ENCODE measurements around the gene PCDHGB1. TPM values are rescaled to one million over a fixed set of nuclear protein-coding genes. Genes with fewer than 3 reads are reported as not detected.
"Not testable (repeated sequence)": the region's sequence is repeated elsewhere in the genome, so short reads cannot be mapped to it uniquely, and the experiment has no call there.

PCDHGB1 gene
- total RNA-seq, 1 experiment from 2014 or later, result 8.1 TPM

DNA sequence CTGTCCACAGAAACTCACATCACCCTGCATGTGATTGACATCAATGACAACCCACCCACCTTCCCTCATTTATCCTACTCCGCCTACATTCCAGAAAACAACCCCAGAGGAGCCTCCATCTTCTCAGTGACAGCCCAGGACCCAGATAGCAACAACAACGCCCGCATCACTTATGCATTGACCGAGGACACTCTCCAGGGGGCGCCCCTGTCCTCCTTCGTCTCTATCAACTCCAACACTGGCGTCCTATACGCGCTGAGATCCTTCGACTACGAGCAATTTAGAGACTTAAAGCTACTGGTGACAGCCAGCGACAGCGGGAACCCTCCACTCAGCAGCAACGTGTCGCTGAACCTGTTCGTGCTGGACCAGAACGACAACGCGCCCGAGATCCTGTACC, 4.6 kb upstream of the PCDHGB1 start:
- DNase-seq (ENCODE audit: low read depth), result no peak

DNA sequence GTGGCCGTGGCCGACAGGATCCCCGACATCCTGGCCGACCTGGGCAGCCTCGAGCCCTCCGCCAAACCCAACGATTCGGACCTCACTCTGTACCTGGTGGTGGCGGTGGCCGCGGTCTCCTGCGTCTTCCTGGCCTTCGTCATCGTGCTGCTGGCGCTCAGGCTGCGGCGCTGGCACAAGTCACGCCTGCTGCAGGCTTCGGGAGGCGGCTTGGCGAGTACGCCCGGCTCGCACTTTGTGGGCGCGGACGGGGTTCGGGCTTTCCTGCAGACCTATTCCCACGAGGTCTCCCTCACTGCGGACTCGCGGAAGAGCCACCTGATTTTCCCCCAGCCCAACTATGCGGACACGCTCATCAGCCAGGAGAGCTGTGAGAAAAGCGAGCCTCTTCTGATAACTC, 3.9 kb upstream of the PCDHGB1 start:
- not testable (repeated sequence) for DNase-seq (ENCODE audit: low read depth)

DNA sequence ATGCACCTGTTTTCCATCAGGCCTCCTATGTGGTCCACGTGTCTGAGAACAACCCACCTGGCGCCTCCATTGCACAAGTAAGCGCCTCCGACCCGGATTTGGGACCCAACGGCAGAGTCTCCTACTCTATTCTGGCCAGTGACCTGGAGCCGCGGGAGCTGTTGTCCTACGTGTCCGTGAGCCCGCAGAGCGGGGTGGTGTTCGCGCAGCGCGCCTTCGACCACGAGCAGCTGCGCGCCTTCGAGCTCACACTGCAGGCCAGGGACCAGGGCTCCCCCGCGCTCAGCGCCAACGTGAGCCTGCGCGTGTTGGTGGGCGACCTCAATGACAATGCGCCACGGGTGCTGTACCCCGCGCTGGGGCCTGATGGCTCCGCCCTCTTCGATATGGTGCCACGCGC, 1.7 kb downstream of the PCDHGB1 start:
- no peak for DNase-seq (ENCODE audit: low read depth)

DNA sequence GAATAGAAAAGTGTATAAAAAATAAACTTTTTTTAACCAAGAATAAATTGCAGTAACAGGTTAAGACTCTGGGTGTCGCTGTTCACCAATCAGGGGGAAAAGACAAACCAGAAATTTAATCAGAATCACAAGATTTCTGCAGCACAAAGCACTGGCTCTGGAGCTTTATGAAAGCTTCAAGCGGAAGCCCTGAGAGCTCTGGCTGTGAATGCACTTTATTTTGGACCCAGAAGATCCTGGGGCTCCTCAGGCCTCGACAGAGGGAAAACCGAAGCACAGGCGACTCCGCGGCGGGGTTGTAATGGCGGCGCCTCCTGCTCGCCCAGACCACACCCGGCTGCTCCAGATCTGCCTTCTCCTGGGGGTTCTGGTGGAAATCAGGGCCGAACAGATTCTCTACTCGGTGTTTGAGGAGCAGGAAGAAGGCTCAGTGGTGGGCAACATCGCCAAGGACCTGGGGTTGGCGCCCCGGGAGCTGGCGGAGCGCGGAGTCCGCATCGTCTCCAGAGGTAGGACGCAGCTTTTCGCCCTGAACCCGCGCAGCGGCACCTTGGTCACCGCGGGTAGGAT, 5.1 kb downstream of the PCDHGB1 start, which contains the start of gene PCDHGA4:
Gene PCDHGA4 (plus strand): TSS at position 122 of the 570 bp plus-strand sequence. CDS start 87 bp downstream, at position 209.
- peak; percentile 12 for DNase-seq (ENCODE audit: low read depth)

DNA sequence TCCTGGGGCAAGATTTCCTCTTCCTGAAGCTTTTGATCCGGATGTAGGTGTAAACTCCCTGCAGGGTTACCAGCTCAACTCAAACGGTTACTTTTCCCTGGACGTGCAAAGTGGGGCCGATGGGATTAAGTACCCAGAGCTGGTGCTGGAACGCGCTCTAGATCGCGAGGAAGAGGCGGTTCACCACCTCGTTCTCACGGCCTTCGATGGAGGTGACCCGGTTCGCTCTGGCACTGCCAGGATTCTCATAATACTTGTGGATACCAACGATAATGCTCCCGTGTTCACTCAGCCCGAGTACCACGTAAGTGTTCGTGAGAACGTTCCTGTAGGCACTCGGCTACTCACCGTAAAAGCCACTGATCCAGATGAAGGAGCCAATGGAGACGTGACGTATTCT, 5.7 kb downstream of the PCDHGB1 start:
- DNase-seq (ENCODE audit: low read depth), result no peak

GRCh38 chr5:141356133-141356532, 6.2 kb downstream of the PCDHGB1 start:
- no peak for DNase-seq (ENCODE audit: low read depth)

DNA sequence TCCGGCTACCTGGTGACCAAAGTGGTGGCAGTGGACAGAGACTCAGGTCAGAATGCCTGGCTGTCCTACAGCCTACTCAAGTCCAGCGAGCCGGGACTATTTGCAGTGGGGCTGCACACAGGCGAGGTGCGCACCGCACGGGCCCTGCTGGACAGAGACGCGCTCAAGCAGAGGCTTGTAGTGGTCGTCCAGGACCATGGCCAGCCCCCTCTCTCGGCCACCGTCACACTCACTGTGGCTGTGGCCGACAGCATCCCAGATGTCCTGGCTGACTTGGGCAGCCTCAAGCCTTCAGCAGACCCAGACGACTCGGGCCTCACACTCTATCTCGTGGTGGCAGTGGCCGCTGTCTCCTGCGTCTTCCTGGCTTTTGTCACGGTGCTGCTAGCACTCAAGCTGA, 7.1 kb downstream of the PCDHGB1 start:
- DNase-seq (ENCODE audit: low read depth), result no peak

GRCh38 chr5:141359790-141360426, 10.0 kb downstream of the PCDHGB1 start, which contains the start of gene PCDHGB2:
PCDHGB2 (plus strand) TSS chr5:141359994; CDS start chr5:141360136, 142 bp downstream.
- peak; percentile 73 for DNase-seq (ENCODE audit: low read depth)

DNA sequence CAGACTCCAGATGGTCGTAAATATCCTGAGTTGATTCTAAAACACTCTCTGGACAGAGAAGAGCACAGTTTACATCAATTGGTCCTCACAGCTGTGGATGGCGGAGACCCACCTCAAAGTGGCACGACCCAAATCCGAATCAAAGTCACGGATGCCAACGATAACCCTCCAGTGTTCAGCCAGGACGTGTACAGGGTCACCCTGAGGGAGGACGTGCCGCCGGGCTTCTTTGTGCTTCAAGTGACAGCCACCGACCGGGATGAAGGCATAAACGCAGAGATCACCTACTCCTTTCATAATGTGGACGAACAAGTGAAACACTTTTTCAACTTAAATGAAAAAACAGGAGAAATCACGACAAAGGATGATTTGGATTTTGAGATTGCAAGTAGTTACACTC, 10.8 kb downstream of the PCDHGB1 start:
- no peak for DNase-seq (ENCODE audit: low read depth)

DNA sequence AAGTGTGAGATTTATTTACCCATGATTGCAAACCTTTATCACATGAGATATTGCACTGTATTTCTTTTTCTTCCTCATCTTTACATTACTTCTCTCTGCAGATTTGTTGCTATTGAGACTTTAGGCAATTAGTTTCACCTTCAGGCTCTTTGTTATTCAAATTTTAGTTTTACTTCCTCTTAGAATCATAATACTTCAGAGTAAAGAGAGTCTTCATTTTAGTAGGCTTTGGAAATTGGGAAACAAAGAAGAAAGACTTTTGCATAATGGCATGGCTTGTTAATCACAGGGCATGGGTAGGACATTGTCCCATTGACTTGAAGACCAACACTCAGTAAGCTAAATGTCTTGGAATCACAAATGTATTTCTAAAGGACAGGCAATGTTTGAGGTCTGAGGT, 12.8 kb downstream of the PCDHGB1 start:
- no peak for DNase-seq (ENCODE audit: low read depth)

DNA sequence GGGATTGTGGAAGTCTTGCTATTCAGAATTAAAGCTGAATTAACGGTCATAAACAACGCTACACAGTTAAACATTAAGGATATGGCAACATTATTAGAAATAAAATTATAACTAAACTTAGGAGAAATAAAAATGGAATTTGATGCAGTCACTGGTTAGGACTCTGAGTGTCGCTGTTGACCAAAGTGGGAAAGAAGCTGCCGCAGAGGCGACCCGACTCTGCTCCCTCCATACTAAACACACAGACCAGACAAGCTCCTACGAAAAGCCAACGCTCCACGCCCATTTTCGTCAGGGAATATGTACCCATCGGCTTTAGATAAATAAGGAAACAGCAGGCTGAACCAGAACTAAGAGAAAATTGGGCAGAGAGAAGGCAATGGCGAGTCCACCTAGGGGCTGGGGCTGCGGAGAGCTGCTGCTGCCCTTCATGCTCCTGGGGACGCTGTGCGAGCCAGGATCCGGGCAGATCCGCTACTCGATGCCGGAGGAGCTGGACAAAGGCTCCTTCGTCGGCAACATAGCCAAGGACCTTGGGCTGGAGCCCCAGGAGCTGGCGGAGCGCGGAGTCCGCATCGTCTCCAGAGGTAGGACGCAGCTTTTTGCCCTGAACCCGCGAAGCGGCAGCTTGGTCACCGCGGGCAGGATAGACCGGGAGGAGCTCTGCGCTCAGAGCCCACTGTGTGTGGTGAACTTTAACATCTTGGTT, 14.2 kb downstream of the PCDHGB1 start, which contains the start of gene PCDHGA5:
Gene PCDHGA5 (plus strand): TSS at position 211 of the 709 bp plus-strand sequence. CDS start 169 bp downstream, at position 380.
- no peak for DNase-seq (ENCODE audit: low read depth)

GRCh38 chr5:141366016-141366896, 16.4 kb downstream of the PCDHGB1 start:
- no peak for DNase-seq (ENCODE audit: low read depth)

DNA sequence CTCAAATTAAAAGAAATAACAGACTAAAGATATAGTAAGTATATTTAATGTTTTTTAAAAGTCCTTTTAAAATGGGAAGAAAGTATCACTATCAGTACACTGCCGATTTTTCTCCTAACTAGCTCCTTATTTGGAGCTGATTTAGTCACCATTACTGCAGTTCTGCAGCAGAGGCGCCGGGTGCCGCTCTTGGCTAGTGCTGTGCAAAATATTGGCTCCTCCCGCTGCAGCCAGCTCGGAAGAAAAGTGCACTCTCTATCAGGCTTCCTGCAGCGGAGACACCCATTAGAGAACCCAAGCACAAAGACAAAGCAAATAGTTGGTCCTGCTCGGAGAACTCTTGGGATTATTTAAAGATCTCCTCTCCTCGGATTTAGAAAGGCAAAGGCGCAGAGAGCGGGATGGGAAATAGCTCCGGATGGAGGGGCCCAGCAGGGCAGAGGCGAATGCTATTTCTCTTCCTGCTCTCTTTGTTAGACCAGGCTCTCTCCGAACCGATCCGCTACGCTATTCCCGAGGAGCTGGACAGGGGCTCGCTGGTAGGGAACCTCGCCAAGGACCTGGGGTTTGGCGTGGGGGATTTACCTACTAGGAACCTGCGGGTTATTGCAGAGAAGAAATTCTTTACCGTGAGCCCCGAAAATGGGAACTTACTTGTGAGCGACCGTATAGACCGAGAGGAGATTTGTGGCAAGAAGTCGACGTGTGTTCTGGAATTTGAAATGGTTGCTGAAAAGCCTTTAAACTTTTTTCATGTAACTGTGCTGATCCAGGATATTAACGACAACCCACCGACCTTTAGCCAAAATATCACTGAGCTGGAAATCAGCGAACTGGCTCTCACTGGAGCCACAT, 20.3 kb downstream of the PCDHGB1 start, which contains the start of gene PCDHGB3:
Gene PCDHGB3 (plus strand): TSS at position 249 of the 855 bp plus-strand sequence. CDS start 153 bp downstream, at position 402.
- DNase-seq (ENCODE audit: low read depth), result no peak

DNA sequence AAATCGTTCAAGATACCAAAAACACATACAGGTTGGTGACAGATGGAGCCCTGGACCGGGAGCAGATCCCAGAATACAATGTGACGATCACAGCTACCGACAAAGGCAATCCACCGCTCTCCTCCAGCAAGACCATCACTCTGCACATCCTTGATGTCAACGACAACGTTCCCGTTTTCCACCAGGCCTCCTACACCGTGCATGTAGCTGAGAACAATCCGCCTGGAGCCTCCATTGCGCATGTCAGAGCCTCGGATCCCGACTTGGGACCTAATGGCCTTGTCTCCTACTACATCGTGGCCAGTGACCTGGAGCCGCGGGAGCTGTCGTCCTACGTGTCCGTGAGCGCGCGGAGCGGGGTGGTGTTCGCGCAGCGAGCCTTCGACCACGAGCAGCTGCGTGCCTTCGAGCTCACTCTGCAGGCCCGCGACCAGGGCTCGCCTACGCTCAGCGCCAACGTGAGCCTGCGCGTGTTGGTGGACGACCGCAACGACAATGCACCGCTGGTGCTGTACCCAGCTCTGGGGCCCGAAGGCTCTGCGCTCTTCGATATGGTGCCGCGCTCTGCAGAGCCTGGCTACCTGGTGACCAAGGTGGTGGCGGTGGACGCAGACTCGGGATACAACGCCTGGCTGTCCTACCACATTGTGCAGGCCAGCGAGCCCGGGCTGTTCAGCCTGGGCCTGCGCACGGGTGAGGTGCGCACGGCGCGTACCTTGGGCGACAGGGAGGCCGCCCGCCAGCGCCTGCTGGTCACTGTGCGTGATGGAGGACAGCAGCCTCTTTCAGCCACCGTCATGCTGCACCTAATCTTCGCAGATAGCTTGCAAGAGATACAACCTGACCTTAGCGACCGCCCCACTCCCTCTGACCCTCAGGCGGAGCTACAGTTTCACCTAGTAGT, 21.9 kb downstream of the PCDHGB1 start:
- no peak for DNase-seq (ENCODE audit: low read depth)

- no peak for DNase-seq (ENCODE audit: low read depth)
Measured at GRCh38 chr5:141373673-141374317, 23.9 kb downstream of the PCDHGB1 start, which contains the start of gene PCDHGA6. PCDHGA6 (plus strand) TSS chr5:141373891; CDS start chr5:141374084, 193 bp downstream.

DNA sequence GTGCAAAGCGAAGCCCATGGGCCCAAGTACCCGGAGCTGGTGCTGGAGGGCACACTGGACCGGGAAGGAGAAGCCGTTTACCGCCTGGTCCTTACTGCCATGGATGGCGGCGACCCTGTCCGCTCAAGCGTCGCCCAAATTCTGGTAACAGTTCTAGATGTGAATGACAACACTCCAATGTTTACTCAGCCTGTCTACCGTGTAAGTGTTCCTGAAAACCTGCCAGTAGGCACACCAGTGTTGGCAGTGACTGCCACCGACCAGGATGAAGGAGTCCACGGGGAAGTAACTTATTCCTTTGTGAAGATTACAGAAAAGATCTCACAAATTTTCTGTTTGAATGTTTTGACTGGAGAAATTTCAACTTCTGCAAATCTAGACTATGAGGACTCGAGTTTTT, 24.7 kb downstream of the PCDHGB1 start:
- DNase-seq (ENCODE audit: low read depth), result no peak

DNA sequence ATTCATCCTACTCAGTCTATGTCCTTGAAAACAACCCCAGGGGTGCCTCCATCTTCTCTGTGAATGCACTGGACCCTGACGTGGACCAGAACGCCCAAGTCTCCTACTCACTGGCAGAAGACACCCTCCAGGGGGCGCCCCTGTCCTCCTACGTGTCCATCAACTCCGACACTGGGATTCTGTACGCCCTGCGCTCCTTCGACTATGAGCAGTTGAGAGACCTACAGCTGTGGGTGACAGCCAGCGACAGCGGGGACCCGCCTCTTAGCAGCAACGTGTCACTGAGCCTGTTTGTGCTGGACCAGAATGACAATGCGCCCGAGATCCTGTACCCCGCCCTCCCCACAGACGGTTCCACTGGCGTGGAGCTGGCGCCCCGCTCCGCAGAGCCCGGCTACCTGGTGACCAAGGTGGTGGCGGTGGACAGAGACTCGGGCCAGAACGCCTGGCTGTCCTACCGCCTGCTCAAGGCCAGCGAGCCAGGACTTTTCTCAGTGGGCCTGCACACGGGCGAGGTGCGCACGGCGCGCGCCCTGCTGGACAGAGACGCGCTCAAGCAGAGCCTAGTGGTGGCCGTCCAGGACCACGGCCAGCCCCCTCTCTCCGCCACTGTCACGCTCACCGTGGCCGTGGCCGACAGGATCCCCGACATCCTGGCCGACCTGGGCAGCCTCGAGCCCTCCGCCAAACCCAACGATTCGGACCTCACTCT, 25.7 kb downstream of the PCDHGB1 start:
- DNase-seq (ENCODE audit: low read depth), result not testable (repeated sequence)

Data from LHCN-M2 (cell line).